Activated CD4-positive, alpha-beta T cell treated with anti-CD3 and anti-CD28 coated beads for 1 hour (primary cell): ENCODE results near the gene FGF12.

Source experiments
- DNase-seq: peaks from one replicate; pipeline ENCODE4 v3.0.0-alpha.2; 2020

The FGF12 gene

DNA sequence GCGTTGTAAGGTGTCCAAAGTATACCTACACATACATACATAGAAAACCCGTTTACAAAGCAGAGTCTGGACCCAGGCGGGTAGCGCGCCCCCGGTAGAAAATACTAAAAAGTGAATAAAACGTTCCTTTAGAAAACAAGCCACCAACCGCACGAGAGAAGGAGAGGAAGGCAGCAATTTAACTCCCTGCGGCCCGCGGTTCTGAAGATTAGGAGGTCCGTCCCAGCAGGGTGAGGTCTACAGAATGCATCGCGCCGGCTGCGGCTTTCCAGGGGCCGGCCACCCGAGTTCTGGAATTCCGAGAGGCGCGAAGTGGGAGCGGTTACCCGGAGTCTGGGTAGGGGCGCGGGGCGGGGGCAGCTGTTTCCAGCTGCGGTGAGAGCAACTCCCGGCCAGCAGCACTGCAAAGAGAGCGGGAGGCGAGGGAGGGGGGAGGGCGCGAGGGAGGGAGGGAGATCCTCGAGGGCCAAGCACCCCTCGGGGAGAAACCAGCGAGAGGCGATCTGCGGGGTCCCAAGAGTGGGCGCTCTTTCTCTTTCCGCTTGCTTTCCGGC lies 318.6 kb downstream of the FGF12 start:
- no peak for DNase-seq

DNA sequence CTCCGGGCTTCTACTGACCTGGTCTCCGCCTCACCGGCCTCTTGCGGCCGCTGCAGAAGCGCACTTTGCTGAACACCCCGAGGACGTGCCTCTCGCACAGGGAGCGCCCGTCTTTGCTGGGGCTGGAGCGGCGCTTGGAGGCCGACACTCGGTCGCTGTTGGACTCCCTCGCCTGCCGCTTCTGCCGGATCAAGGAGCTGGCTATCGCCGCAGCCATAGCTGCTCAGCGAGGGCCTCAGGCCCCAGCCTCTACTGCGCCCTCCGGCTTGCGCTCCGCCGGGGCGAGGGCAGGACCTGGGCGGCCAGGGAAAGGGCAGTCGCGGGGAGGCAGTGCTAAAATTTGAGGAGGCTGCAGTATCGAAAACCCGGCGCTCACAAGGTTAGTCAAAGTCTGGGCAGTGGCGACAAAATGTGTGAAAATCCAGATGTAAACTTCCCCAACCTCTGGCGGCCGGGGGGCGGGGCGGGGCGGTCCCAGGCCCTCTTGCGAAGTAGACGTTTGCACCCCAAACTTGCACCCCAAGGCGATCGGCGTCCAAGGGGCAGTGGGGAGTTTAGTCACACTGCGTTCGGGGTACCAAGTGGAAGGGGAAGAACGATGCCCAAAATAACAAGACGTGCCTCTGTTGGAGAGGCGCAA lies 319.2 kb downstream of the FGF12 start:
- DNase-seq, result no peak

DNA sequence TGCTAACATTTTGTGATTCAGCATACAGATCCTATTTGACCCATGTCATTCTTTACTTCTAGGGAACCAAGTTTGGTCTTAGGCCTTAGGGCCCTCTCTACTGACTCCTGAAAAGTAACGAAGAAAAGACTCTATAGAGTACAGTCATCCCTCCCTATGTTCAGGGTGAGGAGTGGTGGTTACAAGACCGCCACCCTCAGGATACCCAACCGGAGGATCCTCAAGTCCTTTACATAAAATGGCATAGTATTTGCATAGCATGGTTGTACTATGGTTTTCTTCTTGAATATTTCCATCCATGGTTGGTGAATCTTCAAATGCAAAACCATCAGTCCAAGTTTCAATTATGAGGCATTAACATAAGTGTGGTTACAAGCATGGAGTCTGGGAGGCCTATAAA lies 327.6 kb downstream of the FGF12 start:
- DNase-seq, result no peak

DNA sequence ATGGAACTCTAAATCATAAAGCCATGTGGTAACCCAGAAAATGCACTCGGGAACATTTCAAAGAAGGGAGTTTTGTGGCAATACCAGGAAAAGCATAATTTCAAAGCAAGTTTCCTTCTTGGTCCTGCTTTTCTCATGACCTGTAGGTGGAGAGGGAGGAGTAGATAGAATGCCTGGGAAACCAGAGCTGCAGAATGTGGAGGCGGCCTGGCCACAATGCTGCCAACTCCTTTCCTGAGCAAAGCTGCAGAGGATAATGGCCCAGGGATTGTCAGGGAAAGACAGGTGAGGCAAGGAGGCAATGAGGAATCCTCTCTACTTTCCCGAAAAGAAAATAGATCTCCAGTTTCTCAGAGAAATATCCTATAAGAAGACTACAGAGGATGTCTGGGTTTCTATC lies 330.3 kb downstream of the FGF12 start:
- no peak for DNase-seq

DNA sequence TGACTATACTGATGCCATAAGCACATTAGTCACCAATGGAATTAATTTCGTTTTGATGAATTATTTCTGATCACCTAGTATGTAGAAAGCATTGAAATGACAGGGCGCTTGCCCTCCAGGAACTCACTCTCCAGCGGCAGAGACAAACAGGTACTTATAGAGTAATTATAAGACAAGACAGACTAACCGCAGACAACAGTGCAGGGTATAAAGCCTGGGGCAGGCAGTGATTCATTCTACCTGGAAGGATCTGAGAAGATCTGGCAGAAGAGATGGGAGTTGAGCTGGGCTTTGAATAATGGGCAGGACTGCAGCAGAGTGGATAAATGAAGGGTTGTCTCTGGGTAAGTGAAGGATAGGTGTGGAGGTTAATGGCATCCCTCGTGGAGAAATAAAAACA lies 331.8 kb downstream of the FGF12 start:
- DNase-seq, result no peak

DNA sequence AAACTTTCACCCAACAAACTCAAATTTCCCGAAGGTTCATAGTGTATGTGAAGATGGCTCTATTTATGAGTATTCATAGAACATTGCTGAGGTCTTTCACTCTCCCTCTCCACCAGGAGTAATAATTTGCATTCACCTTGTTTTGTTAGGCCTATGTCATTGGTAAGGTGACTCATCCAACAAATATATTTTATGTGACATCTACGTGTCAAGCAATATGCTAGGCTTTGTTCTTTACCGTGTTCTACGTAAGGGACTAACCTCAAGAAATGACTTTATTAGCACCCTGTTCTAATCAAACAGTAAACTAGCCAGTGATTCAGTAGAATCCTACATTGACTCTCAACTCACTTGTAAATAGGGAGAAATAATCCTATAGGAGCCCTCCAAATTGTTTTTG lies 334.4 kb downstream of the FGF12 start:
- no peak for DNase-seq

DNA sequence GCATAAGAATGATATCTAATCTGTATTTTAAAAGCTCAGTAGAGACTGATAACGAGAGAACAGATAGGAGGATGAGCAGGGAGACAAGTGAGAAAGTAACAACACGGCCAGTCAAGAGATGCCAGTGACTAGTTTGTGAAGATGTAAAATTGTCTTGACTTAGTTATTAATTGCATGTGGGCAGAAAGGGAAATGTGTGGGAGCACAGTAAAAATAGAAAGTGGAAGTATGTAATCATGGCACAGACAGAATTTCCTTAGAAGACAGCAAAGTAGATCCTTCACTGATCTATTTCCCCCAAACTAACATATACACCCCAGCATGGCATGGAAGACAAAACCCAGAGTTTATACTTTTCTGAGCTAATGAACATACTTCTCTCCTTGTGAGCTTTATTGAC lies 344.5 kb downstream of the FGF12 start:
- DNase-seq, result no peak

DNA sequence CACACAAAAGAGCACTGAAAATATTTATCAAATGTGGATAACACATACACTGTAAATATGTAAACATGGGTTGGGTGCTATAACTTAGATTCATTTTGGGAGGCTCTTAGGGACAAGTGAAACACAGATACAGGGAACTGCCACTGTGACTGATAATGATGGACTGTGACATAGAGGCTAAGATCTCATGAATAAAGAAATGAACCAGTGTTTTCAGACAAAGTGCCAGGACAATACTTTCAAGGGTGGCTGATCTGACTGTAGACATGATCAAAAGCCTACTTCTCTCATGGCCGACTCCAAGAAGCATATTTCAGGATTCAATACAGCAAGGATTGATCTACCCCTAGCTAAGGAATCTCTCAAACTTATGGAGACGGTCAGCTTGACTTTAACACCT lies 353.8 kb downstream of the FGF12 start:
- no peak for DNase-seq

DNA sequence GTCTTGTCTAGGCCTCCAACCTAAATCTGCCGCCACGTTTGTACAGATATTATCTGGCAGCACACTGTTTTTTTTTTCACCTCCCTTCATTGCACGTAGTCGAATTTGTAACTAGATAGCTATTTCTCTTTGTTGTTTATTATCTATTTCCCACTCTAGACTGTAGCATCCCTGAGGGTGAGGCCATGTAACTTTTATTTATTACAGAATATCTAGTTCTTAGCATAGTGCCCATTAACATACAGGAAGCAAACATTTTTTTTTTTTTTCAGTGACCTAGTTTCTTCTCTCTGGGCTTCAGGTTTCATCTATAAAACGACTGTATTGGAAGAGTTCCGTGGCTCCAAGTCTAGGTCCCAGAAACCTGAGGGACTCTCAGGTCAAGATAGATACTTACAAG lies 354.3 kb downstream of the FGF12 start:
- DNase-seq, result no peak

DNA sequence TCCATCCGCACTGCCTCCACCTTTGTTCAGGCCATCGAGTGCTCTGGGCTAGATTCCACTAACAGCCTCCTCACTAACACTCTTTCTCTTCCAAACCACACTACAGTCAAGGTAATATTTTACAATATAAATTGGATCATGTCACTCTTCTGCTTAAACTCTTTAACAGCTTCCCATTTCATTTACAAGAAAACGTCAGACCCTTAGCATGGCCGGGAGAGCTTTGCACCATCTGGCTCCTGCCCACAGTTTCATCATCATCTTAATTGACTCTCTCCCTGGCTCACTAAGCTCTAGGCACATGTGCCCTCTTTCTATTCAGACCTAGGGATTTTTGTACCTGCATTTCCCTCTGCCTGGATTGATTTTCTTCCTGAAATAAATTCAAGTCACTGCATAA lies 354.7 kb downstream of the FGF12 start:
- DNase-seq, result no peak

DNA sequence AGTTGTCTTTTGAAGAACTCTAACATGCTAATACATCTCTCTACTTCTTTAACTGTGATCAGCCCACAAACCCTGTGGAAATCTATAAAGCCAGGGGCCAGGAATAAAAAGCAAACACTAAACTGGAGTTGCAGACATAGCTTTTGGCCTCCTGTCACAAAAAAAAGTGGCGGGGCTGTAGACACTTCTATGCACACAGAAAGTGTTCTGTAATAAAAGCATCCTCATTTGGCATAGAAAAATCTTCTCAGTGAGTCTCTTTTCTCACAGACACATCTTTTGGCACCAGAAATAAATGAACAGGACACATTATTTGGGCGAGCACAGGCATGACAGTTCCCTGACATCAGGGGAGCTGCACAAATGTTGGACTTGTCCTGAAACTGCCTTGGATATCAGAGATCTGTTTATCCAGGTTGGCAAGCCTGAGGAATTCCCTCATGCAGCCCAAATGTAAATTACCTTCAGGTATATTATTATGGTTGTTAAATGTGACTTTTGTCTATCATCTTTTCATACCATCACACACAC lies 355.4 kb downstream of the FGF12 start:
- DNase-seq, result no peak

DNA sequence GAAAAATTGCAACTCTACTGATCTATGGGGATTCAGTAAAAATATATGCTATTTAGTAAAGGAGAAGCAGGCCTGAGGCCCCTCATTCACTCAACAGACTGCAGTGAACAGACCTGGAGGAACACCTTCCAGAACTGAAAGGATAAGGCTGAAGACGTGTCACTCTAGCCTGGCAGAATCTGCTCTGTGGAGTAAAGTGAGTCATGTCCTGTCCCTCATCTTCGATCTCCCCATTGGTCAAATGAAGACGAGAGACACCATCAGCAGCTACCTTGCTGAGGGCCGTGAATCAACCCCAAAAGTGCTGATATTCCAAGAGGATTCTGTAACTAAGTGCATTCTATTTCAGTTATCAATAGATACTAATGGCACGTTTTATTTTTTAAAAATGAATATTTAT lies 359.7 kb downstream of the FGF12 start:
- DNase-seq, result no peak

DNA sequence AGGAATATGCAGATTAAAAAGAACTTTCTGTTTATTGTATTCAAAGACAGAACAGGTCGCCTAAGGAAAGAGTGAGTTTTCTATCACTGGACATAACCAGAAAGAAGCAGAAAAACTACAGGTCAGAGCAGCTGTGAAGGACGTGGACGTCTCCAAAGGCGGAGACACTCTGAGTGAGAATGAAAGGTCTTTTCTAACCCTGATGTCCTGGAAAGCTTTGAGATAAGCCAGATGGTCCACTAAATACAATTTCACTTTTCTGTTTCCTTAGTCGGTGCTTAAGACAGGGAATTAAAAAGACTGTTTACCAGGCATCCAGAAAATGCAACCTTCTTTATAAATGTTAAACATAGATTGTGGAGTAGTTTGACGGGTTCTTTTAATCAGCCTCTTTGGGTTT lies 360.4 kb downstream of the FGF12 start:
- no peak for DNase-seq

DNA sequence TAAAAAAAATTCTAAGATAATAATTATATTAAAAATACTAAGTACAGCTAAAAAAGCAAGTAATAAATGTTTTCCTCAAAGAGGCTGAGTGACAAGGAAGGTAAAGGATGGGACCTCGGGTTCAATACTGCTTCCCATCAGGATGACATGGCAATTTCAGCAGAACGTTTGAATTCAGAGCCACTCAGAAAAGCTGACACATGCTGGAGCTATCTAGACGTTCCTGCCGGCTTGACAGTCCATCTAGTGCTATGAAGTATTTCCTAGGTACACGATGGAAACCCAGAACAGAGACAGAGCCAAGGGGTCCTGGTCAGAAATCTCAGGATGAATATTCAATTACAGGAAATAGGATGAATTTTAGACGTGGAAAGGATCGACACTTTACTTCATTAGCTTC lies 361.8 kb downstream of the FGF12 start:
- DNase-seq, result no peak

DNA sequence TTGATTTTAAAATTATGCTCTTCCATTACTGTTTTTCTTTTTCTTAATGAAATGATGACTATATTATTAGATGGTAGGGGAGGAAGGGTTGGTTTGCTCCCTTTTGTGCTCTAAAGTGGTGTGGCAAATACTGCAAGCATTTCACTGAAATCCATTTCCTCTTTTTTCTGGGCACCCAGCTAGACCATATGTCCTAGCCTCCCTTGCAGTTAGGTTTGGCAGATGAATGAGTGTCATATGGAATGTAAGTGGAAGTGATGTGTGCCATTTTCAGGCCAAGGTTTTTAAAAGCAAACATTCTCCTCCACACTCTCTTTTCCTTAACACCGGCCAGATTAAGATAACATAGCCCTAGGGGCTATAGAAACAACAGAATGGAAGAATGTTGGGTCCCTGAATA lies 363.0 kb downstream of the FGF12 start:
- no peak for DNase-seq

DNA sequence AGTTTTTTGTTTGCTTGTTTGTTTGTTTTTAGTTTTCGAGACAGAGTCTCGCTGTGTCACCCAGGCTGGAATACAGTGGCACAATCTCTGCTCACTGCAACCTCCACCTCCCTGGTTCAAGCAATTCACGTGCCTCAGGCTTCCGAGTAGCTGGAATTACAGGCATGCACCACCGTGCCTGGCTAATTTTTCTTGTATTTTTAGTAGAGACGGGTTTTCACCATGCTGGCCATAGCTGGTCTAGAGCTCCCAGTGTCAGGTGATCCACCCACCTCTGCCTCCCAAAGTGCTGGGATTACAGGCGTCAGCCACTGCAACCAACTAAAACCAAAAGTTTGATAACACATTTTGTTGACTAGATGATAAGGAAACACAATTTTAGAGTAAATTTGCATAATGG lies 372.7 kb downstream of the FGF12 start:
- no peak for DNase-seq

DNA sequence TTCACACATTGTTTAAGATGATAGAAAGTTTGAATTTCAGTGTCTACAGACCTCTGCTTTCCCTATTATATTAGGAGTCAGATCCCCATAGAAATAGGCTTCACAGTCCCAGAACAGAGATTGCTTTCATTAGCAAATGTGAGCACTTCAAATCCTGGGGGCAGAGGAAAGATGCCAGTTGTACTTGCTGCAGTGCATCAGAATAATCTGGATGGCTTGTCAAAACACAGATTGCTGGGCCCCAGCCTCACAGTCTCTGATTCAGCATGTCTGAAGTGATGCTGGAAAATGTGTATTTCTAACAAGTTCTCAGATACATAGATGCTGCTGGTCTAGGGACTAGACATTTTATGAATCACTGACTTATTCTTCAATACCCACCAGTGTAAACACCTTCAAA lies 375.2 kb downstream of the FGF12 start:
- no peak for DNase-seq

DNA sequence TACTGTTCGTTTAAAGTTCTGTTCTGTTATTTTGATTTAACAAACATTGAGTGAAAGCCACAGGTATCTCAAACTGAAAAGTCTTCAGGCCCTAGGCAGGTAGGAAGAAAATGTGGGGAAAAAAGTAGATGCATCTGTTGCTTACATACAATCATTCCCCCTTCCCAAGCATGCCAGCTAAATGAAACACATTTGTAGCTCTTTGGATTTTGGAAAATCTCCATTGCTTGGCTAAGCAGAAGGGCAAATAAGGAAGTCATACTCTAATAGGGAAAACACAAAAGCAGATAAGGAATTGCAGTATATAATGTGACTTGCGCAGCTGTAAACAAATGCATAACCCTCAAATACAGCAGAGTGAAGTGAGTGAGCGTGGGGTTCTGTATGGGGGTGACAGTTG lies 375.9 kb downstream of the FGF12 start:
- DNase-seq, result no peak

DNA sequence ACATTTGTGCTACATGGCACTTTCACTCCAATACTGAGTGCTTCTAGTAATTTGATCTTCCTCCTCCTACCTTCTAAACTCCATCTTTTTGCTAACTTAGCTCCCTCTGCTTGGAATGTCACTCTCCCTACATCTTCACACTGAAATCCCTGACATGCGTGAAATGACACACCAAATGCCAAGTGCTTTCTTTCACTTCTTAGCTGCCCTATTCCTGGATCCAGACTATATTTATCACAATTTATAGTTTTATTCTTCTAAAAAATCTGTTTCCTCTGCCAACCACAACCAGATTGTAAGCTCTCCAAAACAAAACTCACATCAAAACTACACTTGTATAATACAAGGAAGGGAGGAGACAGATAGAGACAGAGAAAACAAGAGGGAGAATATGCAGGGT lies 387.3 kb downstream of the FGF12 start:
- DNase-seq, result no peak

DNA sequence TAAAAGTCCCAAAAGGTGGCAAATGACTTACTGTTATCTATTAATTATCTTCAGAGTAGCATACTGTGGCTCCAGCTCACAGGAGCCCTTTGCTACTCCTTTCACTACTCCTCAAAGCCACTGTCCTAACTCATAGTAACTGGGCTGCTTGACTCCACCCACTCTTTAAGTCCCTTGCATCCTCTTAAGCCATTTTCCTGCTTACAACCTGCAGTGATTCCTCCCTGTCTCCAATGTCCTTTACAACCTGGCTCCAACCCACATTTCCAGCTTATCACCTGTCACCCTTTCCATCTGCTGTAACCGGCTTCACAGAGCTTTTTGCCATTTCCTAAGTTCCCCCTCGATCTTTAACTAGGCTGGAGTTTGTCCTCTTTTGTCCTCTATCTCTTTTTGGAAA lies 388.1 kb downstream of the FGF12 start:
- DNase-seq, result no peak

DNA sequence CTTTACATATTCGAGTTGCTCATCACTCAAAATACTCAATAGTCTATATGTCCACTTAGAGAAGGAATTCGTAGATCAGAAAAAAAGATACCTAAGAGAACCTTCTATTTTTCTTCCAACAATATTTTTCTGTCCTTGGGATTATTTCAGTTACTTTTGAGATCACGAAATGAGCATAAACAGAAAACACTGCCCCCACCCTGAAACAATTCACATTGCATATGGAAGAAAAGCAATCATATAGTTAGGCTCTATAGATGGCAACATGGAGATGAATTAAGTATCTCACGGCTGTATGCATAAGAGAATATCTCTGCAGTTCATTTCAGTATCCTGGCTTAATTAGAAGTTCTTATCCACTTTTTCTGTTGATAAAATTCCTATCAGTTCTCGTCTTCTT lies 391.1 kb downstream of the FGF12 start:
- DNase-seq, result no peak

DNA sequence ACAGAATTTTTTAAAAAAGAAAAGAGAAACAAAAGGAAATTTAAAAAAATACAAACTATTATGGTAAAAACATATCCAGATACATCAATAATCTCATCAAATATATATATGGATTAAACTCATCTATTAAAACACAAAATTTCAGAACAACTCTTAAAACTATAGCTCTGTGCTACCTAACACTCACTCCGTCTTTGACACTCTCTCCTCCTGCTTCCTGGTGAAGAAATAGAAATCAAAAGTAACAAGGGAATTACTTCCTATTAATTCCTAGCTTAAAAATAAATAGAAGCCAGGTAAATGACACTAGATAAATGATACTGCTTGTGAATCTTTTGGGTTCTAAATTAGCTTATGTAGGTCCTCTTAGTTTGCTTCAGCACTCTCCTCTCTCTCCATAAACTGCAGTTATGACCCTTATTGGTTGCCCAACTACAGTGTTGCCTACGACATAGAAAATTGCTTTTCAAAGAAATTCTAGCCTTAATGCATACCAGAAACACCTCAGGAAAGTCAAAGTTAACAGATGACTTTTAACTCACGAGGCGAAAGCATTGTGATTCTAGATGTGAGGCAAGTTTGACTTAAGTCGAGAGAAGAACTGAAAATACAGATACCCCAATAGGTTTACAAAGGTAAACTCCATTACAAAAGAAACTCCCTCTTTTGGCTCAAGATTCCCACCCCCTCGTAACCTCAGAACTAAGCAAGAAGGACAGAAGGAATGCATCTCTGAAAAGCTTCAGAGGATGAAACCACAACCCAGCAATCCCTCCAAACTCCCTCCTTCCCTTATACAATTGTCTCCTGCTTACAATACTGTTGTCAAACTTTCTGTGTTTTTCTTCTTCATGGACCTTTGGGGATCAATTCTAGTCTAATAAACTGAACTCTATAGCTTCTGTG lies 394.7 kb downstream of the FGF12 start:
- DNase-seq, result no peak

DNA sequence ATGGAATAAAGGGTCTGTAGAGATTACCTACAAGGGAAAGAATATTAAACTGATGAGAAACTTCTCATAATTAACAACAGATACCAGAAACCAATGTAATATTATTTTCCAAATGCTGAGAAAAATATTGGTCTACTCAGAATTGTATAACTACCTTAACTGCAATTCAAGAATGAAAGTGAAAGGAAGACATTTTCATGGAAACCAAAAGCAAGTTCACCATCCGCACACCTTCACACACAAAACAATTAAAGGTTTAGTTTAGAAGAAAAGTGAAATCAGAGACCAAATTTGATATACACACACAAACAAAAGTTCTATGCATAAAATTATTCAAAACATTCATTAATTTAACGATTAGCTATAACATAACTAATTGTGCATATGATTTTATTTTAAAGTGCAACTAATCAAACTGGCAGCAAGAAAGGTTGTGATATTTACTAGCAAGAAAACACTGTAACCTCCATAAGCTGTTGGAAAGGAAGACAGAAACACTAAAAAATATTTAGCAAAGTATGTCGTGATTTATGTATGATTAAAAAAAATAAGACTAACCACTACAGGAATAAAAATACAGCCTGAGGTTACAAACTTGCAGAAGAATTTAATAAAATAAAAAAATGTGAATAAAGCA lies 395.5 kb downstream of the FGF12 start:
- DNase-seq, result no peak

DNA sequence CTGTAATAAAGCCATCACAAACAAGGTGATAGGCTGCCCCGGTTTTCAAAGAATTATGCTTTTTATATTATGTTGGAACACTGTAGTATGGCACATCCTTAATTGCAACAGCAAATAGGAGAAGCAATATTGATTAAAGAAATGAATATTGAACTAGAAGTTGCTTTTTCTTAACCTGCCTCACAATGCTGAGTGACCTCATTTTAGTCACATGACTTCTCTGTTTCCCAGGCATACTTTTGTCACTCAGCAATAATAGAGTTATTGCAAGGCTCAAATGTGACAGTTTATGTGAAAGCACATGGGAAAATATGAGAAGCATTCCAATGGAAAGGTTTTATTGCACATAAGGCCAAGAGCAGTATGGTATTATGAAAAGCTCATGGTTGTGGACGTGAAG lies 400.7 kb downstream of the FGF12 start:
- DNase-seq, result no peak
